ENCODE data around the gene CA7.
A peak's percentile ranks its signal among the peaks of the same experiment; 100 is the strongest.

The CA7 gene

DNA sequence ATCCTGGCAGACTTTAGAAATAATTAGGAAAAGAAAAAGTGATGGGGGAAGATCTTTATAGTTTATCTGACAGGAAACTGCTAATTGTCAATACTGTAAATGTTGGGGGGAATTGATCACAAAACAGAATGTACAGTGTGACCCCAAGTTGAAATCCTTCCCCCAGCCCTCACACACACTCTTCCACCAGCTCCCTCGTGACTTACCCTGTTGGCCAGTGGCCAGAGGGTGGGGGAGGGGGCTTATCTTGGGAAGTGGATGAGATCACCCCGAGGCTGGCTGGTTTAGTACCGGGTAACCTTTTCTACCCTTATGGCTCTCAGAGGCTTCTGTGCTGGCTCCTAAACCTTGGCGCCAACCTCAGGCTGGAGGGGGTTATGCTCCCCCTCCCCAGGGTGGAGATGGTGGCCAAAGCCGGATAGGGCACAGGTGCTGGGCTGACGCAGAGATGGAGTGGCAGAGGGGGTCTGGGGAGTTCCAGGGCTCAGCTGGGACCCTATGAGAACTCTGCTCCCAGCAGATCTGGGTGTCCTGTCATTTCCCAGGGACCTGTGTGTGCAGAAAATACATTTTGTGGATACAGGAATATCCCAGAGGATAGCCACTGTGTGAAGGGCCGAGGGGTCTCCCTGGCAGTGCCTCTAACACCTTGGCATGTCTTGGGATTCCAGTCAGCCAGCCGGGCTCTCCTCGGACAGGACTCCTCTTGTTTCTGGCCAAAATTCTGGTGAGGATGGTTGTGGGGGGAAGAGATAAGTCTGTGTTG lies 55.9 kb downstream of the CA7 start (continued):
- TF ChIP-seq, protein P1, sequence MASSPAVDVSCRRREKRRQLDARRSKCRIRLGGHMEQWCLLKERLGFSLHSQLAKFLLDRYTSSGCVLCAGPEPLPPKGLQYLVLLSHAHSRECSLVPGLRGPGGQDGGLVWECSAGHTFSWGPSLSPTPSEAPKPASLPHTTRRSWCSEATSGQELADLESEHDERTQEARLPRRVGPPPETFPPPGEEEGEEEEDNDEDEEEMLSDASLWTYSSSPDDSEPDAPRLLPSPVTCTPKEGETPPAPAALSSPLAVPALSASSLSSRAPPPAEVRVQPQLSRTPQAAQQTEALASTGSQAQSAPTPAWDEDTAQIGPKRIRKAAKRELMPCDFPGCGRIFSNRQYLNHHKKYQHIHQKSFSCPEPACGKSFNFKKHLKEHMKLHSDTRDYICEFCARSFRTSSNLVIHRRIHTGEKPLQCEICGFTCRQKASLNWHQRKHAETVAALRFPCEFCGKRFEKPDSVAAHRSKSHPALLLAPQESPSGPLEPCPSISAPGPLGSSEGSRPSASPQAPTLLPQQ (tag by site-specific recombination; IDR thresholded peaks at IDR 0.05), result peak; percentile 72
- TF ChIP-seq FEZF1 (tag by site-specific recombination; IDR thresholded peaks at IDR 0.05) (no peak), ZNF341 (tag by site-specific recombination; IDR thresholded peaks at IDR 0.05; ENCODE audit: low read depth) (no peak), ZFHX2 (tag by site-specific recombination; conservative IDR thresholded peaks at IDR 0.05) (0 out of 2 replicates have a peak, but pooled peaks have one; percentile 12), YY1 (tag by site-specific recombination; IDR thresholded peaks at IDR 0.05) (no peak), ZNF530 (tag by site-specific recombination; IDR thresholded peaks at IDR 0.05; ENCODE audit: low read depth) (no peak), SP3 (tag by site-specific recombination; IDR thresholded peaks at IDR 0.05) (no peak), ZSCAN16 (tag by site-specific recombination; IDR thresholded peaks at IDR 0.05) (no peak), ZNF324 (tag by site-specific recombination; IDR thresholded peaks at IDR 0.05) (0 out of 2 replicates have a peak, but pooled peaks have one; percentile 32), ZNF2 (tag by site-specific recombination; IDR thresholded peaks at IDR 0.05) (no peak), ZNF24 (tag by site-specific recombination; IDR thresholded peaks at IDR 0.05) (peak; percentile 29; the same call in 1 of the 2 replicates), KLF16 (tag by site-specific recombination; IDR thresholded peaks at IDR 0.05) (0 out of 2 replicates have a peak, but pooled peaks have one; percentile 48), GLI2 (tag by site-specific recombination; IDR thresholded peaks at IDR 0.05; ENCODE audit: borderline replicate concordance, low read depth) (no peak), ZNF843 (tag by site-specific recombination; IDR thresholded peaks at IDR 0.05) (peak; percentile 49; the same call in 1 of the 2 replicates), YY2 (tag by site-specific recombination; IDR thresholded peaks at IDR 0.05) (no peak), GLIS1 (tag by site-specific recombination; IDR thresholded peaks at IDR 0.05) (peak; percentile 19; the same call in 1 of the 2 replicates), ZNF221 (tag by site-specific recombination; IDR thresholded peaks at IDR 0.05; ENCODE audit: borderline replicate concordance) (no peak), ZNF202 (tag by site-specific recombination; IDR thresholded peaks at IDR 0.05; ENCODE audit: borderline replicate concordance) (no peak), ZNF510 (tag by site-specific recombination; IDR thresholded peaks at IDR 0.05; ENCODE audit: insufficient replicate concordance) (no peak), BCL11B (tag by site-specific recombination; IDR thresholded peaks at IDR 0.05; ENCODE audit: low read depth) (no peak), ZNF211 (tag by site-specific recombination; IDR thresholded peaks at IDR 0.05; ENCODE audit: low read depth) (no peak)
- TF ChIP-seq, protein P2, sequence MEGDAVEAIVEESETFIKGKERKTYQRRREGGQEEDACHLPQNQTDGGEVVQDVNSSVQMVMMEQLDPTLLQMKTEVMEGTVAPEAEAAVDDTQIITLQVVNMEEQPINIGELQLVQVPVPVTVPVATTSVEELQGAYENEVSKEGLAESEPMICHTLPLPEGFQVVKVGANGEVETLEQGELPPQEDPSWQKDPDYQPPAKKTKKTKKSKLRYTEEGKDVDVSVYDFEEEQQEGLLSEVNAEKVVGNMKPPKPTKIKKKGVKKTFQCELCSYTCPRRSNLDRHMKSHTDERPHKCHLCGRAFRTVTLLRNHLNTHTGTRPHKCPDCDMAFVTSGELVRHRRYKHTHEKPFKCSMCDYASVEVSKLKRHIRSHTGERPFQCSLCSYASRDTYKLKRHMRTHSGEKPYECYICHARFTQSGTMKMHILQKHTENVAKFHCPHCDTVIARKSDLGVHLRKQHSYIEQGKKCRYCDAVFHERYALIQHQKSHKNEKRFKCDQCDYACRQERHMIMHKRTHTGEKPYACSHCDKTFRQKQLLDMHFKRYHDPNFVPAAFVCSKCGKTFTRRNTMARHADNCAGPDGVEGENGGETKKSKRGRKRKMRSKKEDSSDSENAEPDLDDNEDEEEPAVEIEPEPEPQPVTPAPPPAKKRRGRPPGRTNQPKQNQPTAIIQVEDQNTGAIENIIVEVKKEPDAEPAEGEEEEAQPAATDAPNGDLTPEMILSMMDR (tag by site-specific recombination; IDR thresholded peaks at IDR 0.05), result no peak
- TF ChIP-seq, protein P3, sequence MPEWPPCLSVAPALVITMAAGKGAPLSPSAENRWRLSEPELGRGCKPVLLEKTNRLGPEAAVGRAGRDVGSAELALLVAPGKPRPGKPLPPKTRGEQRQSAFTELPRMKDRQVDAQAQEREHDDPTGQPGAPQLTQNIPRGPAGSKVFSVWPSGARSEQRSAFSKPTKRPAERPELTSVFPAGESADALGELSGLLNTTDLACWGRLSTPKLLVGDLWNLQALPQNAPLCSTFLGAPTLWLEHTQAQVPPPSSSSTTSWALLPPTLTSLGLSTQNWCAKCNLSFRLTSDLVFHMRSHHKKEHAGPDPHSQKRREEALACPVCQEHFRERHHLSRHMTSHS (tag by site-specific recombination; IDR thresholded peaks at IDR 0.05), result no peak
- TF ChIP-seq, protein P4, sequence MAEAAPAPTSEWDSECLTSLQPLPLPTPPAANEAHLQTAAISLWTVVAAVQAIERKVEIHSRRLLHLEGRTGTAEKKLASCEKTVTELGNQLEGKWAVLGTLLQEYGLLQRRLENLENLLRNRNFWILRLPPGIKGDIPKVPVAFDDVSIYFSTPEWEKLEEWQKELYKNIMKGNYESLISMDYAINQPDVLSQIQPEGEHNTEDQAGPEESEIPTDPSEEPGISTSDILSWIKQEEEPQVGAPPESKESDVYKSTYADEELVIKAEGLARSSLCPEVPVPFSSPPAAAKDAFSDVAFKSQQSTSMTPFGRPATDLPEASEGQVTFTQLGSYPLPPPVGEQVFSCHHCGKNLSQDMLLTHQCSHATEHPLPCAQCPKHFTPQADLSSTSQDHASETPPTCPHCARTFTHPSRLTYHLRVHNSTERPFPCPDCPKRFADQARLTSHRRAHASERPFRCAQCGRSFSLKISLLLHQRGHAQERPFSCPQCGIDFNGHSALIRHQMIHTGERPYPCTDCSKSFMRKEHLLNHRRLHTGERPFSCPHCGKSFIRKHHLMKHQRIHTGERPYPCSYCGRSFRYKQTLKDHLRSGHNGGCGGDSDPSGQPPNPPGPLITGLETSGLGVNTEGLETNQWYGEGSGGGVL (tag by site-specific recombination; IDR thresholded peaks at IDR 0.05), result peak; percentile 91
- TF ChIP-seq, protein P5, sequence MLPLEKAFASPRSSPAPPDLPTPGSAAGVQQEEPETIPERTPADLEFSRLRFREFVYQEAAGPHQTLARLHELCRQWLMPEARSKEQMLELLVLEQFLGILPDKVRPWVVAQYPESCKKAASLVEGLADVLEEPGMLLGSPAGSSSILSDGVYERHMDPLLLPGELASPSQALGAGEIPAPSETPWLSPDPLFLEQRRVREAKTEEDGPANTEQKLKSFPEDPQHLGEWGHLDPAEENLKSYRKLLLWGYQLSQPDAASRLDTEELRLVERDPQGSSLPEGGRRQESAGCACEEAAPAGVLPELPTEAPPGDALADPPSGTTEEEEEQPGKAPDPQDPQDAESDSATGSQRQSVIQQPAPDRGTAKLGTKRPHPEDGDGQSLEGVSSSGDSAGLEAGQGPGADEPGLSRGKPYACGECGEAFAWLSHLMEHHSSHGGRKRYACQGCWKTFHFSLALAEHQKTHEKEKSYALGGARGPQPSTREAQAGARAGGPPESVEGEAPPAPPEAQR (tag by site-specific recombination; IDR thresholded peaks at IDR 0.05), result no peak
- TF ChIP-seq, protein P6, sequence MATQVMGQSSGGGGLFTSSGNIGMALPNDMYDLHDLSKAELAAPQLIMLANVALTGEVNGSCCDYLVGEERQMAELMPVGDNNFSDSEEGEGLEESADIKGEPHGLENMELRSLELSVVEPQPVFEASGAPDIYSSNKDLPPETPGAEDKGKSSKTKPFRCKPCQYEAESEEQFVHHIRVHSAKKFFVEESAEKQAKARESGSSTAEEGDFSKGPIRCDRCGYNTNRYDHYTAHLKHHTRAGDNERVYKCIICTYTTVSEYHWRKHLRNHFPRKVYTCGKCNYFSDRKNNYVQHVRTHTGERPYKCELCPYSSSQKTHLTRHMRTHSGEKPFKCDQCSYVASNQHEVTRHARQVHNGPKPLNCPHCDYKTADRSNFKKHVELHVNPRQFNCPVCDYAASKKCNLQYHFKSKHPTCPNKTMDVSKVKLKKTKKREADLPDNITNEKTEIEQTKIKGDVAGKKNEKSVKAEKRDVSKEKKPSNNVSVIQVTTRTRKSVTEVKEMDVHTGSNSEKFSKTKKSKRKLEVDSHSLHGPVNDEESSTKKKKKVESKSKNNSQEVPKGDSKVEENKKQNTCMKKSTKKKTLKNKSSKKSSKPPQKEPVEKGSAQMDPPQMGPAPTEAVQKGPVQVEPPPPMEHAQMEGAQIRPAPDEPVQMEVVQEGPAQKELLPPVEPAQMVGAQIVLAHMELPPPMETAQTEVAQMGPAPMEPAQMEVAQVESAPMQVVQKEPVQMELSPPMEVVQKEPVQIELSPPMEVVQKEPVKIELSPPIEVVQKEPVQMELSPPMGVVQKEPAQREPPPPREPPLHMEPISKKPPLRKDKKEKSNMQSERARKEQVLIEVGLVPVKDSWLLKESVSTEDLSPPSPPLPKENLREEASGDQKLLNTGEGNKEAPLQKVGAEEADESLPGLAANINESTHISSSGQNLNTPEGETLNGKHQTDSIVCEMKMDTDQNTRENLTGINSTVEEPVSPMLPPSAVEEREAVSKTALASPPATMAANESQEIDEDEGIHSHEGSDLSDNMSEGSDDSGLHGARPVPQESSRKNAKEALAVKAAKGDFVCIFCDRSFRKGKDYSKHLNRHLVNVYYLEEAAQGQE (tag by site-specific recombination; IDR thresholded peaks at IDR 0.05), result no peak
- TF ChIP-seq, protein P7, sequence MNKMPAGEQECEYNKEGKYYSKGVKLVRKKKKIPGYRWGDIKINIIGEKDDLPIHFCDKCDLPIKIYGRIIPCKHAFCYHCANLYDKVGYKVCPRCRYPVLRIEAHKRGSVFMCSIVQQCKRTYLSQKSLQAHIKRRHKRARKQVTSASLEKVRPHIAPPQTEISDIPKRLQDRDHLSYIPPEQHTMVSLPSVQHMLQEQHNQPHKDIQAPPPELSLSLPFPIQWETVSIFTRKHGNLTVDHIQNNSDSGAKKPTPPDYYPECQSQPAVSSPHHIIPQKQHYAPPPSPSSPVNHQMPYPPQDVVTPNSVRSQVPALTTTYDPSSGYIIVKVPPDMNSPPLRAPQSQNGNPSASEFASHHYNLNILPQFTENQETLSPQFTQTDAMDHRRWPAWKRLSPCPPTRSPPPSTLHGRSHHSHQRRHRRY (tag by site-specific recombination; IDR thresholded peaks at IDR 0.05), result no peak

Measured in HEK293 (cell line).